Measurements from ENCODE around the gene ADGRF5.

ADGRF5 gene

GRCh38 chr6:46964716-46965519, 43.2 kb upstream of the ADGRF5 start:
- no peak overlapping the region for H2AFZ ChIP-seq (ENCODE audit: low read length)
- H3K27ac ChIP-seq (ENCODE audit: low read depth, low read length, poor library complexity, severe bottlenecking): no peak overlapping the region
- no peak overlapping the region for H3K9ac ChIP-seq (ENCODE audit: low read length)
- no peaks in the 10 kb centered on the region for H3K36me3 ChIP-seq (ENCODE audit: insufficient read depth, low read length)
- no peaks in the 10 kb centered on the region for H3K9me2 ChIP-seq (ENCODE audit: low read depth, low read length)
- no peaks in the 10 kb centered on the region for H3K9me3 ChIP-seq (ENCODE audit: low read length)
- H3F3A ChIP-seq (ENCODE audit: insufficient read depth, low read length): no peaks in the 10 kb centered on the region
- H3K4me2 ChIP-seq (ENCODE audit: low read length): no peak overlapping the region
- no peaks in the 10 kb centered on the region for H3K4me1 ChIP-seq (ENCODE audit: insufficient read depth, low read length, severe bottlenecking)
- TF ChIP-seq, protein P1, sequence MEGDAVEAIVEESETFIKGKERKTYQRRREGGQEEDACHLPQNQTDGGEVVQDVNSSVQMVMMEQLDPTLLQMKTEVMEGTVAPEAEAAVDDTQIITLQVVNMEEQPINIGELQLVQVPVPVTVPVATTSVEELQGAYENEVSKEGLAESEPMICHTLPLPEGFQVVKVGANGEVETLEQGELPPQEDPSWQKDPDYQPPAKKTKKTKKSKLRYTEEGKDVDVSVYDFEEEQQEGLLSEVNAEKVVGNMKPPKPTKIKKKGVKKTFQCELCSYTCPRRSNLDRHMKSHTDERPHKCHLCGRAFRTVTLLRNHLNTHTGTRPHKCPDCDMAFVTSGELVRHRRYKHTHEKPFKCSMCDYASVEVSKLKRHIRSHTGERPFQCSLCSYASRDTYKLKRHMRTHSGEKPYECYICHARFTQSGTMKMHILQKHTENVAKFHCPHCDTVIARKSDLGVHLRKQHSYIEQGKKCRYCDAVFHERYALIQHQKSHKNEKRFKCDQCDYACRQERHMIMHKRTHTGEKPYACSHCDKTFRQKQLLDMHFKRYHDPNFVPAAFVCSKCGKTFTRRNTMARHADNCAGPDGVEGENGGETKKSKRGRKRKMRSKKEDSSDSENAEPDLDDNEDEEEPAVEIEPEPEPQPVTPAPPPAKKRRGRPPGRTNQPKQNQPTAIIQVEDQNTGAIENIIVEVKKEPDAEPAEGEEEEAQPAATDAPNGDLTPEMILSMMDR (IDR thresholded peaks at IDR 0.05; ENCODE audit: low read length): no peak
- TF ChIP-seq EZH2 (IDR thresholded peaks at IDR 0.05; ENCODE audit: borderline replicate concordance, low read length): no peak
- H4K20me1 ChIP-seq (ENCODE audit: insufficient read depth, low read length): no peaks in the 10 kb centered on the region
- H3K4me3 ChIP-seq (ENCODE audit: low read depth, low read length, poor library complexity, severe bottlenecking): no peak overlapping the region
- H3K79me2 ChIP-seq (ENCODE audit: insufficient read depth, low read length): no peaks in the 10 kb centered on the region
- H3K27me3 ChIP-seq (ENCODE audit: insufficient read depth, low read length): no peaks in the 10 kb centered on the region

DNA sequence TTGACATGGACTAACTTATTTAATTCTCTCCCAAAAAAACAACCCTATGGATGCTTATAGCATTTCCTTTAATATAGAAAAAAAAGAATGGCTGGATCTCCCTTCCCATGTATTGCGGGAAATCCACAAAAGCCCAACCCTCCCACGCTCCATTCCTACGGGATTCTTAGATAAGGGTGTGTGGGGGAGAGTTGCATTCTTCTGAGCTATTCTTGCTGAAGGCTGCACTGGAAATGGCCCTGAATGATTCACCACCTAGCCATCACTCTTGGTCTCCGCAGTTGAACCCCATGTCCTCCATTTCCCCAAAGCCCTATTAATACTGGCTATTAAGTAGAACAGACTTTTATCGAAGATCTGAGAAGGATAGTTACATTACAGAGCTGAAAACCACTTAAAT, 41.9 kb upstream of the ADGRF5 start:
- Histone ChIP-seq H3K36me3 (ENCODE audit: insufficient read depth, low read length) (no peaks in the 10 kb centered on the region), H3K27me3 (ENCODE audit: insufficient read depth, low read length) (no peaks in the 10 kb centered on the region), H3K4me1 (ENCODE audit: insufficient read depth, low read length, severe bottlenecking) (no peaks in the 10 kb centered on the region), H2AFZ (ENCODE audit: low read length) (no peak overlapping the region), H3K9ac (ENCODE audit: low read length) (no peak overlapping the region), H3K4me3 (ENCODE audit: low read depth, low read length, poor library complexity, severe bottlenecking) (no peak overlapping the region), H3K9me3 (ENCODE audit: low read length) (no peaks in the 10 kb centered on the region), H3F3A (ENCODE audit: insufficient read depth, low read length) (no peaks in the 10 kb centered on the region), H3K79me2 (ENCODE audit: insufficient read depth, low read length) (no peaks in the 10 kb centered on the region), H3K9me2 (ENCODE audit: low read depth, low read length) (no peaks in the 10 kb centered on the region), H4K20me1 (ENCODE audit: insufficient read depth, low read length) (no peaks in the 10 kb centered on the region), H3K4me2 (ENCODE audit: low read length) (no peak overlapping the region), H3K27ac (ENCODE audit: low read depth, low read length, poor library complexity, severe bottlenecking) (no peak overlapping the region)
- TF ChIP-seq, protein P1 (IDR thresholded peaks at IDR 0.05; ENCODE audit: low read length): no peak
- no peak for TF ChIP-seq EZH2 (IDR thresholded peaks at IDR 0.05; ENCODE audit: borderline replicate concordance, low read length)

GRCh38 chr6:46963039-46963438, 41.3 kb upstream of the ADGRF5 start:
- no peaks in the 10 kb centered on the region for H3K9me3 ChIP-seq (ENCODE audit: low read length)
- H3F3A ChIP-seq (ENCODE audit: insufficient read depth, low read length): no peaks in the 10 kb centered on the region
- no peaks in the 10 kb centered on the region for H3K79me2 ChIP-seq (ENCODE audit: insufficient read depth, low read length)
- no peak overlapping the region for H3K27ac ChIP-seq (ENCODE audit: low read depth, low read length, poor library complexity, severe bottlenecking)
- H3K9me2 ChIP-seq (ENCODE audit: low read depth, low read length): no peaks in the 10 kb centered on the region
- TF ChIP-seq, protein P1 (IDR thresholded peaks at IDR 0.05; ENCODE audit: low read length): no peak
- no peak for TF ChIP-seq EZH2 (IDR thresholded peaks at IDR 0.05; ENCODE audit: borderline replicate concordance, low read length)
- H3K27me3 ChIP-seq (ENCODE audit: insufficient read depth, low read length): no peaks in the 10 kb centered on the region
- H2AFZ ChIP-seq (ENCODE audit: low read length): no peak overlapping the region
- H3K4me3 ChIP-seq (ENCODE audit: low read depth, low read length, poor library complexity, severe bottlenecking): no peak overlapping the region
- no peak overlapping the region for H3K9ac ChIP-seq (ENCODE audit: low read length)
- H3K4me1 ChIP-seq (ENCODE audit: insufficient read depth, low read length, severe bottlenecking): no peaks in the 10 kb centered on the region
- H3K4me2 ChIP-seq (ENCODE audit: low read length): no peak overlapping the region
- no peaks in the 10 kb centered on the region for H3K36me3 ChIP-seq (ENCODE audit: insufficient read depth, low read length)
- H4K20me1 ChIP-seq (ENCODE audit: insufficient read depth, low read length): no peaks in the 10 kb centered on the region
